ENCODE measurements around the gene CELSR3. TPM values are rescaled to one million over a fixed set of nuclear protein-coding genes. Genes with fewer than 3 reads are reported as not detected.

The CELSR3 gene
- polyA plus RNA-seq, 1 experiment, result 0.55 TPM

- Histone ChIP-seq H3K27ac (ENCODE audit: low read depth, low read length) (no peak overlapping the region), H3K4me3 (ENCODE audit: low read depth, low read length) (no peak overlapping the region), H3K27me3 (ENCODE audit: control insufficient read depth, insufficient read depth, low read length) (no peaks in the 10 kb centered on the region), H3K9me3 (ENCODE audit: control insufficient read depth, insufficient read depth, low read length) (no peaks in the 10 kb centered on the region)
- no peak for DNase-seq (ENCODE audit: low read depth, low spot score)
- ChIA-PET CTCF (interaction anchor here (1.4 kb wide), 1 partner anchor 9 kb away, joined by 3 read pairs; no protein-coding TSS in a partner anchor), POLR2A (interaction anchor here (1.0 kb wide), 1 partner anchor 9 kb away, joined by 3 read pairs; no protein-coding TSS in a partner anchor)
- TF ChIP-seq, protein P1, sequence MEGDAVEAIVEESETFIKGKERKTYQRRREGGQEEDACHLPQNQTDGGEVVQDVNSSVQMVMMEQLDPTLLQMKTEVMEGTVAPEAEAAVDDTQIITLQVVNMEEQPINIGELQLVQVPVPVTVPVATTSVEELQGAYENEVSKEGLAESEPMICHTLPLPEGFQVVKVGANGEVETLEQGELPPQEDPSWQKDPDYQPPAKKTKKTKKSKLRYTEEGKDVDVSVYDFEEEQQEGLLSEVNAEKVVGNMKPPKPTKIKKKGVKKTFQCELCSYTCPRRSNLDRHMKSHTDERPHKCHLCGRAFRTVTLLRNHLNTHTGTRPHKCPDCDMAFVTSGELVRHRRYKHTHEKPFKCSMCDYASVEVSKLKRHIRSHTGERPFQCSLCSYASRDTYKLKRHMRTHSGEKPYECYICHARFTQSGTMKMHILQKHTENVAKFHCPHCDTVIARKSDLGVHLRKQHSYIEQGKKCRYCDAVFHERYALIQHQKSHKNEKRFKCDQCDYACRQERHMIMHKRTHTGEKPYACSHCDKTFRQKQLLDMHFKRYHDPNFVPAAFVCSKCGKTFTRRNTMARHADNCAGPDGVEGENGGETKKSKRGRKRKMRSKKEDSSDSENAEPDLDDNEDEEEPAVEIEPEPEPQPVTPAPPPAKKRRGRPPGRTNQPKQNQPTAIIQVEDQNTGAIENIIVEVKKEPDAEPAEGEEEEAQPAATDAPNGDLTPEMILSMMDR (IDR thresholded peaks at IDR 0.05; ENCODE audit: low read depth, low read length), result no peak
Observed at GRCh38 chr3:48707157-48707556, 44.5 kb upstream of the CELSR3 start.

DNA sequence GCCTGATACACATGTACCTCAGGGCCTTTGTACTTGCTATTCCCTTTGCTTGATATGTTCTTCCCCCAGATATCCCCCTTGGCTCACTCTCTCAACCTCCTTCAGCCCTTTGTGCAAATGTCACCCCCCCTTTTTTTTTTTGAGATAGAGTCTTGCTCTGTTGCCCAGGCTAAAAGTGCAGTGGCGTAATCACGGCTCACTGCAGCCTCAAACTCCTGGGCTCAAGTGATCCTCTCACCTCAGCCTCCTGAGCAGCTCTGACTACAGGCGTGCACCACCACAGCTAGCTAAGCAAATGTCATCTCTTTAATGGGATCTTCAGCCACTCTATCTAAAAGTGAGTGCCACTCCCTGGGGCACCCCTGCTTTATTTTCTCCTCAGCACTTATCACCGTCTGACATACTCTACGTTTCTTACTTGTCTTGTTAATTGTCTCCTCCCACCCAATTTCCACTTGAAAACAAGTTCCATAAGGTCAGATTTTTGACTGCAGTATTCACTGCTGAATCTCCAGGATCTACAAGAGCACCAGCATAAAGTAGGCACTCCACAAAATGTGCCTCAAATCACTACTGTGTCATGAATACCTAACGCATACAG, 39.7 kb upstream of the CELSR3 start:
- ChIA-PET CTCF (no interaction called here), POLR2A (no interaction called here)
- DNase-seq (ENCODE audit: low read depth, low spot score), result no peak
- no peaks in the 10 kb centered on the region for H3K27me3 ChIP-seq (ENCODE audit: control insufficient read depth, insufficient read depth, low read length)
- H3K4me3 ChIP-seq (ENCODE audit: low read depth, low read length), result no peak overlapping the region
- TF ChIP-seq, protein P1 (IDR thresholded peaks at IDR 0.05; ENCODE audit: low read depth, low read length), result no peak
- H3K27ac ChIP-seq (ENCODE audit: low read depth, low read length), result no peak overlapping the region
- no peaks in the 10 kb centered on the region for H3K9me3 ChIP-seq (ENCODE audit: control insufficient read depth, insufficient read depth, low read length)

DNA sequence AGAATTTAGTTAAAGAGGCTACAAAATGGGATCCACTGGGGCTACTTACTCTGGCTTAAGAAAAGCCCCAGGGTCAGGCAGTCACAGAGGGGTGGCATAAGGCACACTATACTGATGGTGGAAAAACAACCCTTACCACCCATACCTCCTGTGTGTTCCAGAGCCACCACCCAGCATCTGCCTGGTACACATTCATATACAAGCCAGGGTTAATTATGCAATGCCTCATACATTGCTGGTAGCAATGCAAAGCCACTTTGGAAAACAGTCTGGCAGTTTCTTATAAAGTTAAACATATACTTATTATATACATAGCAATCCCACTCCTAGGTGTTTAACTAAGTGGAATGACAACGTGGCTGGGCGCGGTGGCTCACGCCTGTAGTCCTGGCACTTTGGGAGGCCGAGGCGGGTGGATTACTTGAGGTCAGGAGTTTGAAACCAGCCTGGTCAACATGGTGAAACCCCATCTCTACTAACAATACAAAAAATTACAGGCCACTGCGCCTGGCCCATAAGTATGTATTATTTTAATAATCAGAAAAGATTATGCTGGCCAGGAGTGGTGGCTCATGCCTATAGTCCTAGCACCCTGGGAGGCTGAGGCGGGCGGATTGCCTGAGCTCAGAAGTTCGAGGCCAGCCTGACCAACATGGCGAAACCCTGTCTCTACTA, 38.2 kb upstream of the CELSR3 start:
- Histone ChIP-seq H3K4me3 (ENCODE audit: low read depth, low read length) (no peak overlapping the region), H3K27ac (ENCODE audit: low read depth, low read length) (no peak overlapping the region), H3K9me3 (ENCODE audit: control insufficient read depth, insufficient read depth, low read length) (no peaks in the 10 kb centered on the region), H3K27me3 (ENCODE audit: control insufficient read depth, insufficient read depth, low read length) (no peaks in the 10 kb centered on the region)
- CTCF ChIA-PET, result no interaction called here
- TF ChIP-seq, protein P1 (IDR thresholded peaks at IDR 0.05; ENCODE audit: low read depth, low read length), result no peak
- no peak for DNase-seq (ENCODE audit: low read depth, low spot score)
- POLR2A ChIA-PET, result no interaction called here

GRCh38 chr3:48698891-48699290, 36.2 kb upstream of the CELSR3 start:
- Histone ChIP-seq H3K27ac (ENCODE audit: low read depth, low read length) (no peak overlapping the region), H3K27me3 (ENCODE audit: control insufficient read depth, insufficient read depth, low read length) (no peaks in the 10 kb centered on the region), H3K4me3 (ENCODE audit: low read depth, low read length) (no peak overlapping the region), H3K9me3 (ENCODE audit: control insufficient read depth, insufficient read depth, low read length) (no peaks in the 10 kb centered on the region)
- no peak for DNase-seq (ENCODE audit: low read depth, low spot score)
- POLR2A ChIA-PET, result no interaction called here
- TF ChIP-seq, protein P1 (IDR thresholded peaks at IDR 0.05; ENCODE audit: low read depth, low read length), result no peak
- CTCF ChIA-PET, result interaction anchor here (1.0 to 1.7 kb wide), 2 partner anchors 8 to 41 kb away, joined by 3 to 6 read pairs; no protein-coding TSS in a partner anchor

DNA sequence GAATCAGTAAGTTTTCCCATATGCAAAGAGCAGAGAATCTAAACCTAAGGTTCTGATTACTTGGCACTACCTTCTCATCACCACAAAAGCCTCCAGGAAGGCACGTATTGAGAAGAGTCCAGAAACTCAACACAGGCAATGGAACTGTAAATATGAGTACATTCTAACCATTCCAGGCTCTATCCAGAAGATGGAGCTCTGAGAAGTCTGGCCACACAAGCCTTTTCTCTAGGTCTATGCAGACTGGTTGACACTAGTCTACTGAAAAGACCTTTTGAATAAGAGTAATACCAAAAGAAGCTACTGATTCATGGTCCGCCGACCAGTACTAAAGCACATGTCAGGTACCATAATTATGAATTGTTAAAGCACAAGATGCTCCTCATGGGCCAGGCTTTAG, 35.3 kb upstream of the CELSR3 start:
- Histone ChIP-seq H3K4me3 (ENCODE audit: low read depth, low read length) (no peak overlapping the region), H3K27me3 (ENCODE audit: control insufficient read depth, insufficient read depth, low read length) (no peaks in the 10 kb centered on the region), H3K27ac (ENCODE audit: low read depth, low read length) (no peak overlapping the region), H3K9me3 (ENCODE audit: control insufficient read depth, insufficient read depth, low read length) (no peaks in the 10 kb centered on the region)
- ChIA-PET CTCF (interaction anchor here (0.7 to 1.7 kb wide), 4 partner anchors 9 to 42 kb away, joined by 3 to 8 read pairs (median 4); no protein-coding TSS in a partner anchor), POLR2A (interaction anchor here (1.0 kb wide), 1 partner anchor 9 kb away, joined by 3 read pairs; no protein-coding TSS in a partner anchor)
- TF ChIP-seq, protein P1 (IDR thresholded peaks at IDR 0.05; ENCODE audit: low read depth, low read length), result no peak
- no peak for DNase-seq (ENCODE audit: low read depth, low spot score)
